ENCODE data around the gene LSP1. TPM values are rescaled to one million over a fixed set of nuclear protein-coding genes. Genes with fewer than 3 reads are reported as not detected.

LSP1 gene
- total and polyA plus RNA-seq, 2 of the 13 experiments (the other 11 are each of a cell fraction or from before 2014, with no cell fraction given) = 0.59 to 1.00 TPM

GRCh38 chr11:1923201-1923956 lies 70.5 kb downstream of the LSP1 start (continued):
- TF ChIP-seq HNF1A (IDR thresholded peaks at IDR 0.05; ENCODE audit: low read depth) = no peak
- TF ChIP-seq HNF1A (CRISPR knock-in tag; IDR thresholded peaks at IDR 0.05; ENCODE audit: borderline replicate concordance) = no peak
- no peak for TF ChIP-seq ZNF512B (CRISPR knock-in tag; IDR thresholded peaks at IDR 0.05; ENCODE audit: borderline replicate concordance)
- TF ChIP-seq NCOR1 (IDR thresholded peaks at IDR 0.05; ENCODE audit: borderline replicate concordance, low read length) = no peak
- TF ChIP-seq SIX1 (CRISPR knock-in tag; IDR thresholded peaks at IDR 0.05; ENCODE audit: borderline replicate concordance) = no peak
- TF ChIP-seq, protein P1, sequence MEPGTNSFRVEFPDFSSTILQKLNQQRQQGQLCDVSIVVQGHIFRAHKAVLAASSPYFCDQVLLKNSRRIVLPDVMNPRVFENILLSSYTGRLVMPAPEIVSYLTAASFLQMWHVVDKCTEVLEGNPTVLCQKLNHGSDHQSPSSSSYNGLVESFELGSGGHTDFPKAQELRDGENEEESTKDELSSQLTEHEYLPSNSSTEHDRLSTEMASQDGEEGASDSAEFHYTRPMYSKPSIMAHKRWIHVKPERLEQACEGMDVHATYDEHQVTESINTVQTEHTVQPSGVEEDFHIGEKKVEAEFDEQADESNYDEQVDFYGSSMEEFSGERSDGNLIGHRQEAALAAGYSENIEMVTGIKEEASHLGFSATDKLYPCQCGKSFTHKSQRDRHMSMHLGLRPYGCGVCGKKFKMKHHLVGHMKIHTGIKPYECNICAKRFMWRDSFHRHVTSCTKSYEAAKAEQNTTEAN (CRISPR knock-in tag; conservative IDR thresholded peaks at IDR 0.05) = no peak
- no peak for TF ChIP-seq FOXK2 (IDR thresholded peaks at IDR 0.05)
- TF ChIP-seq ZBTB4 (CRISPR knock-in tag; IDR thresholded peaks at IDR 0.05; ENCODE audit: borderline replicate concordance) = no peak
- TF ChIP-seq ZNF251 (CRISPR knock-in tag; IDR thresholded peaks at IDR 0.05) = no peak
- TF ChIP-seq NFE2L1 (CRISPR knock-in tag; IDR thresholded peaks at IDR 0.05; ENCODE audit: borderline replicate concordance) = no peak
- no peak for TF ChIP-seq ZBTB38 (CRISPR knock-in tag; IDR thresholded peaks at IDR 0.05)
- TF ChIP-seq HNRNPK (IDR thresholded peaks at IDR 0.05; ENCODE audit: low read depth, low read length, poor library complexity, severe bottlenecking) = no peak

Measured in HepG2 (cell line).